ENCODE data around the gene BLMH.

GRCh38 chr17:30207655-30208054 lies 84.1 kb downstream of the BLMH start:
- TF ChIP-seq CTCF (IDR thresholded peaks at IDR 0.05) = no peak
- TF ChIP-seq SIN3A (IDR thresholded peaks at IDR 0.05; ENCODE audit: borderline replicate concordance, insufficient read depth, low read depth, low read length) = no peak
- TF ChIP-seq TCF7L2 (IDR thresholded peaks at IDR 0.05; ENCODE audit: low read depth, low read length) = no peak

Data from Panc1 (cell line).